Aorta (tissue), 5 donors: ENCODE results near the gene FNTB. TPM values are rescaled to one million over a fixed set of nuclear protein-coding genes. Genes with fewer than 3 reads are reported as not detected.

Experiments
- ATAC-seq: fragments of 200-7000 bp; cut with Tn5 transposase; one replicate; pipeline ENCODE4 v1.9.1; 2022; ENCODE audit warnings: moderate library complexity; ENCODE audit not compliant: low FRiP score
- DNase-seq, 2 donors: peaks; one replicate each; pipeline ENCODE4 v3.0.0-alpha.2; 2020
- H3K27ac ChIP-seq, 2 donors: one replicate each; pipeline ENCODE4 v1.5.1; 2013; ENCODE audit warnings: low read length in 2 of 2, mild to moderate bottlenecking in 2 of 2, moderate library complexity in 2 of 2, control low read depth in 1 of 2, inconsistent platforms in 1 of 2, low read depth in 1 of 2
- H3K27me3 ChIP-seq, 2 donors: one replicate each; pipeline ENCODE4 v1.6.1; 2013; ENCODE audit warnings: control low read depth in 1 of 2, low read length in 1 of 2, mild to moderate bottlenecking in 1 of 2, moderate library complexity in 1 of 2; ENCODE audit not compliant: insufficient read depth in 2 of 2, control insufficient read depth in 1 of 2
- H3K36me3 ChIP-seq, 2 donors: one replicate each; pipeline ENCODE4 v1.6.1; 2013; ENCODE audit warnings: control low read depth in 1 of 2, low read length in 1 of 2, mild to moderate bottlenecking in 1 of 2; ENCODE audit not compliant: insufficient read depth in 2 of 2, control insufficient read depth in 1 of 2
- H3K4me1 ChIP-seq, 2 donors: one replicate each; pipeline ENCODE4 v1.6.1; 2013; ENCODE audit warnings: low read length in 2 of 2, control low read depth in 1 of 2, mild to moderate bottlenecking in 1 of 2, moderate library complexity in 1 of 2; ENCODE audit not compliant: insufficient read depth in 2 of 2, control insufficient read depth in 1 of 2
- H3K4me3 ChIP-seq, 2 donors: one replicate each; pipeline ENCODE4 v1.5.1; 2013; ENCODE audit warnings: low read length in 2 of 2, control low read depth in 1 of 2, mild to moderate bottlenecking in 1 of 2
- H3K9me3 ChIP-seq: one replicate; pipeline ENCODE4 v1.6.1; 2013; ENCODE audit warnings: mild to moderate bottlenecking, low read length; ENCODE audit not compliant: control insufficient read depth
- WGBS, 2 donors: extraction: QIAGEN DNeasy Blood & Tissue Kit; methylation state at CpG; one replicate each; pipeline ENCODE4 v1.1.7; 2013; 5-methylcytosine and 5-hydroxymethylcytosine counted together
- intact Hi-C, 2 donors: fragments of 100-400 bp; cut with DNase I; formaldehyde crosslinking; loops; one replicate each; pipeline versions ENCODE4 v1.14.2 to v1.15.0; 2022
- polyA plus RNA-seq, 2 donors: library from polyadenylated mRNA; stranded (reverse); fragments of 200-250 nt; gene quantifications; one replicate each; pipeline ENCODE4 v1.2.3, GENCODE V29; 2013
- total RNA-seq, 2 donors: library from RNA; stranded (reverse); fragmentation: NEBNext Ultra II Directional; extraction: Animal tissue kit (Norgen Biotek cat#: 25700); gene quantifications; one replicate each; pipeline ENCODE4 v1.2.1, GENCODE V29; 2021
- donor health status: healthy with polysubstance abuse.
- donor health status: Bipolar disorder and iron deficiency.
- donor health status: DM: no; HTN: no; CAD: no.
- donor health status: DM: no; HTN: no; CAD: no.
- donor health status: DM: yes; HTN: yes; CAD: no.

The FNTB gene
- total and polyA plus RNA-seq, 4 donors = 4.4 to 22.5 (median 10.7) TPM

DNA sequence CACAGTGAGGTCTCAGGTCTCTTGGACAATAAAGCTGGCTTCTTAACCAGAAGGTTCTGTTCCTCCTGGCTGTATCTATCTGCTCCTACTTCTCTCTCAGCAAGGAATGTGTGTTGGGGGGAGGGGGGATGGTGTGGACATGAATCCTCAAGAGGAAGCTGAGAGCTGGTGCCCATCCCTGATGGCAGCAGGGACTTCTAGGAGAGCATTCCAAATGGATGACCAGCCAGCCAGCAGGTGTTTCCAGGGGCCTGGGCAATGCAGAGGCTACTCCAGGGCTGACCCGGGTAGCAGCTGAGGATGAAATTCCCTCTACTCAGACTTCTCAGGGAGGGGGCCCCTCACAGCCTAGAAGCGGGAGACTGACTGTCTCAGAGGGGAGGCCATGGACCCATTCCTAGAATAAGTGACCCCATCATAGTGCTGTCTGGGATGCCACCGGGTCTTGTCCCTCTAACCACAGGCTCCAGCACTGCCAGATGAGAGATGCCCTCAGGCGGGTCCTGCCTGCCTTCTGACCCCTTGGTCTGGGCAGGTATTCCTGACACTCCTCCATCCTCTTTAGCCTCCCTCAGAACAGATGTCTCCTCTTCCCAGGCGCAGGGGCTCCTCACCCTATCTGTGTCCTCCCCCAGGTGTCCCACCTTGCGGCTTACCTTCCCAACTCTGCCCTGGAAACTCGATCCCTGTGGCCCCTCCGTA lies 15.8 kb upstream of the FNTB start:
- no peak for DNase-seq
- no peak for ATAC-seq
- H3K4me1 ChIP-seq = peaks cover 0 to 3% of the 10 kb centered on the region in 2 donors
- no peaks in the 10 kb centered on the region for H3K9me3 ChIP-seq
- no peaks in the 10 kb centered on the region for H3K36me3 ChIP-seq
- WGBS, 2 donors = 23 to 26% methylated on average over 8 of the region's 8 CpGs
- H3K27ac ChIP-seq = no peak overlapping the region
- intact Hi-C loops = no loop called here
- H3K27me3 ChIP-seq = no peaks in the 10 kb centered on the region
- peak overlapping the region in 1 of 2 donors; percentile 64 for H3K4me3 ChIP-seq

DNA sequence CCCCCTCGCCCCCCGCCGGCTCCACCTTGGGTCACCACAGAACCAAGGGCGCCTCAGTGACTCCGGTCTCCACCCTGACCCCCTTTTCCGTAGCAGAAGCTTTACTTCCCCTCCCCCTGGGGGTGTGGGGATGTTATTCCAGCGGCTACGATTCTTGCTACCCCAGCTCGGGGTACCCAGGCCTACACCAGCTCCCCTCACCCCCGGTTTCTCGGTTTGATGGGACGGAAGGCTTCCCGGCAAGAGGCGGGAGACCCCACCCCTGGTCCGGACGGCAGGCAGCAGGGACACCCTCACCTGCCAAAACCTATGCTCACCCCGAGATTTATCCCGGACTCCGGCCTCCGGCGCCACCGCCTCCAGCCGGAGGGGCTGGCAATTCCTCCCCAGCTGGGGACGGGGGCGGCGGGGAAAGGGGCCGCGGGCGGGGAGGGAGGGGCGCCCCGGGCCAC lies 15.2 kb upstream of the FNTB start:
- no peak overlapping the region for H3K27ac ChIP-seq
- ATAC-seq (no peak), DNase-seq (no peak)
- H3K36me3 ChIP-seq = no peaks in the 10 kb centered on the region
- 2 to 3% methylated on average over 27 to 31 of the region's 31 CpGs for WGBS, 2 donors
- H3K4me3 ChIP-seq = peak overlapping the region; percentile 64 to 79
- peaks cover 0 to 3% of the 10 kb centered on the region in 2 donors for H3K4me1 ChIP-seq
- intact Hi-C loops = no loop called here
- H3K27me3 ChIP-seq = no peaks in the 10 kb centered on the region
- no peaks in the 10 kb centered on the region for H3K9me3 ChIP-seq

- DNase-seq (peak; percentile 59 to 84), ATAC-seq (peak; percentile 68)
- Histone ChIP-seq H3K9me3 (no peaks in the 10 kb centered on the region), H3K4me1 (peaks cover 0 to 3% of the 10 kb centered on the region in 2 donors), H3K27me3 (no peaks in the 10 kb centered on the region), H3K27ac (no peak within 1 kb of the TSS), H3K36me3 (no peaks in the 10 kb centered on the region), H3K4me3 (peak within 1 kb of the TSS; percentile 64 to 79)
- WGBS, 2 donors = 0 to 1% methylated on average over 41 to 96 of the region's 96 CpGs
- intact Hi-C loops = no loop called here
These were observed 14.5 kb upstream of the FNTB start, which contains the start of gene RAB15 for GRCh38 chr14:64971943-64972791. Gene RAB15, minus strand, starts transcription at chr14:64972336. Its CDS starts 260 bp downstream, at chr14:64972076.

GRCh38 chr14:64973026-64973442 lies 13.7 kb upstream of the FNTB start:
- DNase-seq = no peak
- 31 to 43% methylated on average over 8 of the region's 8 CpGs for WGBS, 2 donors
- Histone ChIP-seq H3K9me3 (no peaks in the 10 kb centered on the region), H3K4me3 (peak overlapping the region in 1 of 2 donors; percentile 64), H3K27ac (no peak overlapping the region), H3K36me3 (no peaks in the 10 kb centered on the region), H3K27me3 (no peaks in the 10 kb centered on the region), H3K4me1 (peaks cover 0 to 3% of the 10 kb centered on the region in 2 donors)
- ATAC-seq = no peak
- intact Hi-C loops = no loop called here

DNA sequence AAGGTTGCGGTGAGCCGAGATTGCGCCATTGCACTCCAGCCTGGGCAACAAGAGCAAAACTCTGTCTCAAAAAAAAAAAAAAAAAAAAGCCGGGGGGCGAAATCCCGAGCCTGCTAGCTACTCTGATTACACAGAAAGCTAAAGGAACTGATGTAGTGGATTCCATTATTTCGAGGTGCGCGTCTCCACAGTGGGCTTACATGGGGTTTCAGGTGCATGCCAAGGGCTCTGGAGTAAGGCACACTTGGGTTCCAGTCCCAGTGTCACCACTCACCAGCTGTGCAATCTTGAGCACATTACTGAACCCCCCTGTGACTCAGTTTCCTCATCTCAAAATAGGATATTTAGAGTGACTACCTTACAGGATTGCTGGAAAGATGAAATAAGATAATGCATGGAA lies 12.9 kb upstream of the FNTB start:
- DNase-seq = no peak
- WGBS, 2 donors = 97% methylated on average over 7 to 9 of the region's 9 CpGs

DNA sequence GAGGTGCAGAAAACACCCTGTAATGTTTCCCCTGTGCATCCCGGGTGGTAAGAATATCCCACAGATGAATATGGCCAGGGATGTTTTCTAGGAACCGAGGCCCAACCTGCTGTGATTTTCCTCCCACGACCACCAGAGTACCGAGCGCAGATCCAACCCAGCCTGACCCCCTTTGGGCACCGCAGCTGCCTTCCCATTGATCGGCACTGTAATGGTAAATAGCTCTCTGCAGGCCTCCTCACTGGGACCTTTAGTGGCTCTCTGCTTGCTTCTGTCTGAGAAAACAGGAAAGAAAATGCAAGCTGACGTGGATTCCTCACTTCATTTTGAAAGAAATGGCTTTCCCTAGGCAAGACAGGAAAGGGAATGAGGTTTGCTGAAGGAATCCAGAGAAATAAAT lies 12.1 kb upstream of the FNTB start:
- WGBS, 2 donors = 75 to 78% methylated on average over 8 of the region's 8 CpGs
- no peak for ATAC-seq
- intact Hi-C loops = no loop called here

More for the DNA sequence above, 12.9 kb upstream of the FNTB start:
- no peaks in the 10 kb centered on the region for H3K36me3 ChIP-seq
- H3K27ac ChIP-seq = no peak overlapping the region
- no peaks in the 10 kb centered on the region for H3K9me3 ChIP-seq
- no peak for ATAC-seq
- H3K4me3 ChIP-seq = no peak overlapping the region
- peaks cover 0 to 2% of the 10 kb centered on the region in 2 donors for H3K4me1 ChIP-seq
- intact Hi-C loops = no loop called here
- H3K27me3 ChIP-seq = no peaks in the 10 kb centered on the region

DNA sequence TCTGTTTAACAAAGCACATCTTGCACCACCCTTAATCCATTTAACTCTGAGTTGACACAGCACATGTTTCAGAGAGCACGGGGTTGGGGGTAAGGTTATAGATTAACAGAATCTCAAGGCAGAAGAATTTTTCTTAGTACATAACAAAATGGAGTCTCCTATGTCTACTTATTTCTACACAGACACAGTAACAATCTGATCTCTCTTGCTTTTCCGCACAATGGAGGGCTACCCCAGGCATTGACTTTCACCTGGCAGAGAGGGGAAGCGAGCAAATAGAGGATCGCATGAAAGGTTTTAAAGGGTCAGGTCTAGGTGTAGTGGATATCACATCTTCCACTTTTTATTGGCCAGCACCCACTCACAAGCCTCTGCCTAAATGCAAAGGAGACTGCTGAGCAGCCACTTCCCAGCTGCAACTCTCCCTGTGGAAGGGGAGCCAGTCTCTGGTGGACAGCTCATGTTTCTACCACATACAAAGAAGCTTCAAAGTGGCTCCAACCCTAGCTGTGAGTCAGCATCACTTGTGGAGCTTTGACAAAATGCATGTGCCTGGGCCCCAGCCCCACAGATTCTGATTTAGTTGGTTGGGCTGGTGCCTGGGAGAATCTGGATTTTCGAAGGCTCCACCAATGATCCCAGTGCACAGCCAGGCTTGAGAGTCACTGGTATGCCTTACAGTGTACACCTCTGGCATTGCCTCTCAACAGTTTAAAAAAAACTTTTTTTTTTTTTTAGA lies 7.2 kb upstream of the FNTB start:
- H3K36me3 ChIP-seq = no peaks in the 10 kb centered on the region
- no peaks in the 10 kb centered on the region for H3K4me1 ChIP-seq
- no peak overlapping the region for H3K4me3 ChIP-seq
- no peak for DNase-seq
- H3K9me3 ChIP-seq = no peaks in the 10 kb centered on the region
- intact Hi-C loops = loop anchor here (5.0 to 10.0 kb wide), 2 partner anchors 157 to 435 kb away; partner anchors contain the start of gene FUT8 (in 1 of the 2)
- WGBS, 2 donors = 85 to 86% methylated on average over 5 of the region's 5 CpGs
- no peaks in the 10 kb centered on the region for H3K27me3 ChIP-seq
- no peak overlapping the region for H3K27ac ChIP-seq
- no peak for ATAC-seq

More for the DNA sequence above, 12.1 kb upstream of the FNTB start:
- Histone ChIP-seq H3K36me3 (no peaks in the 10 kb centered on the region), H3K4me3 (no peak overlapping the region), H3K4me1 (no peaks in the 10 kb centered on the region), H3K9me3 (no peaks in the 10 kb centered on the region), H3K27ac (no peak overlapping the region), H3K27me3 (no peaks in the 10 kb centered on the region)
- DNase-seq = no peak
